Stimulated activated CD8-positive, alpha-beta memory T cell treated with anti-CD3 and anti-CD28 coated beads, Interleukin-2, amount 100 ng/mL, for 1 hour (primary cell): ENCODE measurements around the gene ANKRD13B.
A peak's percentile ranks its signal among the peaks of the same experiment; 100 is the strongest.

ENCODE experiments used
- DNase-seq, 2 donors: peaks; one replicate each; pipeline ENCODE4 v3.0.0-alpha.2; 2020; ENCODE audit warnings: low read depth in 2 of 2

ANKRD13B gene

DNA sequence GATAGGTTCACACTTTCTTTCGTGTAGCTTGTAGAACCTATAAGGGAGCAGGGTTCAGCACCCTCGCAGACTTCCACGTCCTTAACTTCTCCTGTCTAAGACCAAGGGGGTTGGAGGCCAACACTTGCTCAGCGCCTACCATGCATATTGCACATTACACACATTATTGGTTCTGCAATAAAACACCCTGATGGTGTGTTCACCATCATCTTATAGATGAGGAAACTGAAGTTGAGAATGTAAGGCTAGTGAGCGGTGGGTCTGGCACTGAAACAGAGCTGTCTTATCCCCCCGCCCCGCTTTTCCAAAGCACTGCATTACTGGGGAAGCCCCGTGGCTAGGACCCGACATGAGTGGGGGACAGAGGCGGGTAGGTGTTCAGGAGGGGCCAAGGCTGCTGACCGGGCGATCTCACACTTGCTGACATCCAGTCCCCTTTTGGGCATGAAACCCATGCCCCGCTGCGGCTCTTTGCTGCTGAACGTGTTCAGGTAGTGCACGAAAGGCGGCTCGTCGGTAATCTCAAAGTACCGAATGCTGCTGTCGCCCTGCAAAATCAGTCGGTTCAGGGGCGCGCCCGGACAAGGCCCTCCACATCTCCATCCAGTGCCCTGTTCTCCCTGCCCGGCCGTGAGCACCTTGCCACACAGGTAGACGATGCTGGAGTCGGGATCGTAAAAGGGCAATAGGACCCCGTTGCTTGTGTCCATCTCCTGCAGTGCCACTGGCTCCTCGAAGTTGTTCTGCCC, 23.5 kb downstream of the ANKRD13B start:
- DNase-seq: no peak

DNA sequence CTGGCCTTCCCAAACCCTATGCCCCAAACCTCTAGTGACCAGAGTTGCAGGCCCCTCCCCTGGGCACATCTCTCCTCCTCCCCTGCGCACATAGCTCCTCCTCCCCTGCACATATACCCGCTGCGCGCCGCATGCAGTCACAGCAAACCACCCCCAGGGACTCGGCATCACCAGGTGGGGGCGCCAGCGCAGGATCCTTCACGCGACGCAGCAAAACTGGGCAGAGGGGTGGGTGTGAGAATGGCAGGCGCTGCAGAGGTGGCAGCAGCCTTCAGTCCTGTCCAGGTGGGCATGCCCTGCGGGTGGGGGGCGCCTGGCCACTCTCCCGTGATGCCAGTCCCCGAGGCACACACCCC, 24.2 kb downstream of the ANKRD13B start:
- DNase-seq: peak; percentile 67 to 79

DNA sequence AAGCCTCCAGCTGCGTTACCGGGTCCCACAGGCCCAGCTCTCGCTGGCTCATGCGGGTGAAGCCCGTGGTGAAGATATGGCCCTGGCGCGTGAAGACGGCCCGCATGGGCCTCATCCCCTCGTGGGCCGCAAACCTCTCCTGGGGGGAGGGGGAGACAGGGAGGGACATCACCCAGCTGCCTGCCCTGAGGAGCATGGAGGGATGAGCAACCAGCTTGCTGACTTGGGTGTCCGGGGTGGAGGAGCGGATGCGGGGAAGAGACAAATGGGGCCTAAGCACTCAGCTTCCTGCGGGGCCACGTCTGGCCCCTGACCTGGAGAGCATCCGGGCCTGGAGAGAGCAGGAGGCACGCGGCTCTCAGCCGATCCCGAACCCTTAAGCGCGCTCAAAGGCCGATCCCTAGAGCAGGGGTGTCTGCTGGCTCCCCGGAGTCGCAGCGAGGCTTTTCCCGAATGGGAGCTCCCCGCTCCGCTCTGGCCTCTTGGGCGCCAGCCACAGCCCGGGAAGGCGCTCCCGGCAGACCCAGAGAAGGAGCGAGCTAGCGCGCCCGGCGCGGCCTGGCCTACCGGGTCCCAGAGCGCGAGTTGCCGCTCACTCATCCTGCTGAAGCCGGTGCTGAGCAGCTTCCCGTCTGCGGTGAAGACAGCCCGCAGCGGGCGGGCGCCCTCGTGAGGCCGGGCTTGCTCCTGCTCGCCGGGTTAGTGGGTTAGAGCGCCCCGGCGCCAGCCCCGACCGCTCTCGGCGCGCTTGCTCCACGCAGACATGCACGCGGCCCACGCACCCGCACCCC, 24.7 kb downstream of the ANKRD13B start:
- DNase-seq: peak; percentile 70 to 76

GRCh38 chr17:29618272-29619065, 25.5 kb downstream of the ANKRD13B start:
- DNase-seq: no peak

DNA sequence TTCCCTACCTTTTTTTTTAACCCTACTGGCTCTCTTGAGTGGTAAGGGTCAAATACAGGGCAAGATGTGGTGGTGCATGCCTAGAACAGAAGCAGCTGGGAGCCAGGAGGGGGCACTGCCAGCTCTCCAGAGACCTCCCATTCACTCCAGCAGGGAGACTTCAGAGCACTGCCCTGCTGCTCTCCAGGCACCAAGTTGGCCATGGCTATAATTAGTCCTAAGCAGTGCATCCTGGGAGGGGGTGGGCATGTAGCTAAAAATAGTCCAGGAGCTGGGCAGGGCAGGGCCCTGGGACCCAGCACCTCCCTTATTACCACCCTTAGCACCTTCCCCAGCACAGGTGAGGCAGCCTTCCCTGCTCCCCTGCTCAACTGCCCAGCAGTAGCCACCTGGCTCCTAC, 26.3 kb downstream of the ANKRD13B start:
- DNase-seq: no peak

DNA sequence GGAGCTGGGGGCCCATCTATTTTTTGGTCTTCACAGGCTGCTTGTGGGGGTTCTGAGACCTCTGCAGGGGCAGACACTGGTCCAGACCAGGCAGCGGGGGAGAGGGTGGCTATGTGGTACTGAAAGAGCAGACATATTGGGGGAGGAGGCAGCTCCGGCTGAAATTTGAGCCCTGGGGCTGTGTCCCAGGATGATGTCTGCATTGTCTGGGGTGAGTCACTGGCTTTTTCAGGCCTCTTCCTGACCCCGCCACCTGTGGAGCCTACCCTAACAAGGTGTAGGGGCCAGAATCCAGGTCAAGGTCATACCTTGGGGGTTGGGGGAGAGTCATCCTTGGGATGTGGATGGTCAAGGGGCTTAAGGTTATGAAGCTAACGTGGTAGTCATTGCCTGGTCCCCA, 27.3 kb downstream of the ANKRD13B start:
- no peak for DNase-seq

DNA sequence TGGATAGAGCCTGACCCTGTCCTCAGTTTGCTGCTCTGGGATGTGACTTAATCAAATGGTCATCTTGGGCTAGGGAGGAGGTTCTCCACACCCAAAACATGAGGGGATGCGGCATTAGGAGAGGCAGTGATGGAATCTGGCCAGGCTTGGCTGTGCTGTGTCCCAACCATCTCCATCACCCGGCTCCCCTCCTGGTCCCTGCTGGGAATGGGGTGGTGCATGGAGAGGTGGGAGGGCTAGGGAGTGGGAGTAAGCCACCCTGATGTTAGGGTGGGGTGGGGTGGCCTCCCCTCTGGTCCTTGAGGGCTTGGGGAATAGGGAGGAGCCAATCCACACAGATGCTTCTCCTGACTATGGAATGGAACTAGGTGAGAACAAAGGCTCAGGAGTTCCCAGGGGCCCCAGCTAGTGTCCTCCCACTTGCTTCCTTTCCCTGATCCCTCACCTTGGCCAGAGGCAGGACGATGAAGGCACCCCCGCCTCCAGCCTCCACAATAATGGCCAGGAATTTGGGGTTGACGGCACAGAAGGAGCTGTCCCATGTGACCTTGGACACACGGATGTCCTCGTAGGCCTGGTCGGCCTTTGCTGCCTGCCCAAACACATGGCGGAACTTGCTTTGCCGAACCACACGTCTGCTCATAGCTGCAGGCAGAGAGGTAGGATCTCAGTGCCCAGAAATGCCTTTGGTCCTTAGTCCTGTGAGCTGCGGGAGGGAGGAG, 28.0 kb downstream of the ANKRD13B start:
- no peak for DNase-seq

- DNase-seq: no peak
These were observed 28.8 kb downstream of the ANKRD13B start for GRCh38 chr17:29621751-29622194.

- peak; percentile 43 to 44 for DNase-seq
These were observed 29.7 kb downstream of the ANKRD13B start, which contains the start of gene CORO6 for GRCh38 chr17:29622337-29623282. TSS of gene CORO6 (minus strand) at chr17:29622912. CDS start at chr17:29621421, 1,491 bp downstream.

DNA sequence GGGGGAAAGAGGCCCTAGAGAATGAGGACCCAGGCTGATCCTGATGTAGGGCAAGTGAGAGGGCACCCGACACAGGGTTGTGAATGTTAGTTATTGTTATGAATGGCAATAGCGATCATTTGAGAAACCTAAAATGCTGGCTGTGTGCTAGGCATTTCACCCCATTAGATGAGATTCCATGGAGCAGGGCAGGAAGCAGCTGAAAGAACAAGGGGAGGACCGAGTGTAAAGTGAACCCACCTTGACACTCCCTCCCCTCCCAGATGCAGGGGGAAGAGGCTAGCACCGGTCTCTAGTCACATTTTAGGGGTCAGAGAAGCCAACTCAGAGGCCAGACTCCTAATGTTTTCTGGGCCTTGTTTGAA, 30.3 kb downstream of the ANKRD13B start:
- no peak for DNase-seq

DNA sequence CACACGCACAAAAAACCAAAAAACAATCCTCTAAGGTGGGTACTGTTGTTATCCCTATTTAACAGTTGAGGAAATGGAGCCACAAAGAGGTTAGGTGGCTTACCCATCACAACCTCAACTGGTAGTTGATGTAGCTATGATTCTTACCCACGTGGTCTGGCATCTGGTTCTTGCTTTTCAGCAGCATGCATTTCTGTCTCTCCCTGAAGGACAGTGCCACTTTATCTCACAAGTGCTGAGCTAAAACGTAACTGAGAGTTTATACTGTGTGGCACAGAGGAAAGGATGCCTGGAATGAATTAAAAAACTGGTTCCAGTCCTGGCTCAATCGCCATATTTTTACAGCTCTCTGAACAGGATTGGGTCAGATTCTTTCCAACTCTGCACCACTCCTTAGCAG, 31.7 kb downstream of the ANKRD13B start:
- DNase-seq: no peak

- DNase-seq: no peak
These were observed 32.3 kb downstream of the ANKRD13B start for GRCh38 chr17:29625037-29625750.

DNA sequence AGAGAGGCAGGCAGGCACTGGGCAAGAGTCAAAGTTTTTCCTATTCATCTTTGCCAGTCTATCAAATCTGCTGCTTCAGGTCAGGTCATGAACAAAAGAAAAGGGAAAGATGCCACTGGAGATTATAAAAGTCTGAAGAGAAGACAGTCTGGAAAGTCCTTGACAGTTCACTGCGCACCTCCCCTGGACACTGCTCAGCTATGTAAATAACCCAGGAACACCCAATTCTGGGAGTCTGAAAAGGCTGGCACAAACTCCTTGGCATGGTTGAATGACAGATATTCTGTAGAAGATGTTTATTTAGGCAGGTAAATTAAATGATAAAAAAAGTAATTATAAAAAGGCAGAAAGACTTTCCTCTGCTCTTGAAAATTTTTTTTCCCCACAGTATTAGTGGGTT, 35.0 kb downstream of the ANKRD13B start:
- DNase-seq: no peak

DNA sequence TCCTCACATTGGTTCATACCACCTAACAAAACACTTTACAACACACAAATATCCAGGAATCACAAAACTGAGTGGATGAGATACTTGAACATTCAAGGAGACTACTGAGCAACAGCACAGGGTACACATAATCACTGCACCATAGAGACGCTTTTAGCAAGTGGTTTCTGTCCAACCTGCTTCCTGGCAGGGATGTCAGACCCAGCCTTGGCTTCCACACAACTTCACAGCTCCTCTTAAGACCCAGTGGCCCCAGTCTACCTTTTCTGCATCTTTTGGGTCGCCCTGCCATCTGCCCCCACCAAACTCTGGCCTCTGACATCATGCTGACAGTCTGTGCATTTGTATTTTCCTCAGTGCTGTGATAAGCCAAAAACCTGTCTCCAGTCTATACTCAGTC, 35.7 kb downstream of the ANKRD13B start:
- DNase-seq: no peak

- DNase-seq: no peak
These were observed 36.9 kb downstream of the ANKRD13B start for GRCh38 chr17:29629839-29630238.

DNA sequence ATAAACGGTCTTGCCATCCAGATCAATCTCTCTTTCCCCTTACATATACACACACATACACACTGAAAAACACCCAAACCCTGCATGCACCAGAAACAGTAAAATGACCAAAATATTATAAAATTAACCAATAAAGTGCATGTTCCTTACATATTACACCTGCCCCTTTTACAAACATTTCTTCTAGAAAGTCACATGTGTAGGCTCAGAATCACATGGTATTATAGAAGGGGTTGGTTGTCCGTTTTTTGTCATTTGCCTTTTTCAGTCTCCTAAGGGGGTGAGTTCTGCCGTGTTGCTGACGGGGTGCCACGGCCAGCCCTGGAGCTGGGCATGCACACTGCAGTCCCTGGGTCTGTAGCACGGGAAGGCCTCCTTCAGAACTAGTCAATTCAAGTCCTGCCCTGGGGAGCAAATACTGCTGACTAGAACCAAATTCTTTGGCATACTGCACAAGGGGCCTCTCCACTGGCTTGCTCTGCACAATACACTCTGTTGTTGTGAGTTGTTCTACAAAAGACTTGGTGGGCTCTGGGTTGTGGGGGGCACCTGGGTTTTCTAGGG, 37.8 kb downstream of the ANKRD13B start:
- no peak for DNase-seq

DNA sequence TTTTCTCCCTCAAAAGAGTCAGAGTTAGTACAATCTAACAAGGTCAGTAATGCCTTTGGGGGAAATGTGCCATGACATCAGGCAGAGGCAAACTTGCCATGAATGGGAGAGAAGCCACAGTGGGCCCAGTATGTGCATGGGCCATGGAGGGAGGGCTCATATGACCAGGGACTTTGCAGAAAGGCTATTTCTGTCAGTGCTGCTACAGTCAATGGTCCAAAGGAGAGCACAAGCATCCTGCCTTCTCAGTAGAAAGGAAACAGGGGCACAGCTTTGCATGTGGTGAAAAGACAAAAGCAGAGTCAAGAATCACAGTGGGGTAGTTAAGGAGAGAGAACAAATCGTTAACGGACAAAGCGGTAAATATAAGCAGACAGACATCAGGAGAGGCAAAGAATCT, 41.0 kb downstream of the ANKRD13B start:
- no peak for DNase-seq

DNA sequence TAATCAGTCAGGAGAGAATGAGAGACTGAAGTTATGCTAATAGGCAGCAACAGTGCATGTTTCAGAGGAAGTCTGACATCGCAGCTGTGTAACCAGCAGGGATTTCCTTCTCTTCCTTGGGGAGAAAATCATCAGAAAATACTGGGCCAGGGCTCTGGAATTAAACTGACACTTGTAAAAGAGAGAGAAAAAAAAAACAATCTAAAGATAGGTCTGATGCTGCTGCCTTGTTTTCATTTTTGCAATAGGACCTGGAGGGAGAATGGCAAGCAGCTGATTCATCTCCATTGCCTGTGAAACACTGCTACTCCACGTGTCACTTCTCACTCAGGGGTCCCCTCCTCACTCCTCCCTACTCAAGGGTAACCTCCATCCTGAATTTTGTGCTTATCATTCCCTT, 47.5 kb downstream of the ANKRD13B start:
- DNase-seq: no peak

DNA sequence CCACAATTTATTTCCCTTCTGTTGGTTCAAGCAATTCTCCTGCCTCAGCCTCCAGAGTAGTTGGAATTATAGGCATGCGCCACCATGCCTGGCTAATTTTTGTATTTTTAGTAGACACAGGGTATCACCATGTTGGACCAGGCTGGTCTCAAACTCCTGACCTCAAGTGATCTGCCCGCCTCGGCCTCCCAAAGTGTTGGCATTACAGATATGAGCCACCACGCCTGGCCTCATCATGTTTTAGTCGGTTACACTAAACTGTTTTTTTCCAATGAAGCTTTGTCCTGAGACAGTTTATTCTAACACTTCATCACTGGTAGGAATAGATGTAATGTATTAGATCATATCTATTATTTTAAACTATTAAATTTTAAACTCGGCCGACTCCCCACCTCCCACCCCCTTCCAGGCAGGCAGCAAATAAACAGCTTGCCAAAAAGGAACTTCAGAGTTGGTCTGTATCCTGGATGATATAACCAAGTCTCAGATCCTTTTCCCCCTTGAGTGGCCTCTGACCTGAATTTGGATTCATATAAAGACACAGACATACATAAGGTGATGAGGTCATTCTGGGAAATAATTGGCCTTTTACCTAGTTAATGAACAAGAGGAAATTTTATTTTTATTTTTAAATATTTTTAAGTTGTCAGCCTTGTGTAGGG, 48.2 kb downstream of the ANKRD13B start:
- DNase-seq: no peak
